GM23338 (cell line): ENCODE data around the gene HMGN3. TPM values are rescaled to one million over a fixed set of nuclear protein-coding genes. Genes with fewer than 3 reads are reported as not detected.

Experiments
- ATAC-seq: fragments of 200-7000 bp; cut with Tn5 transposase; 3 replicates; pipeline ENCODE4 v1.9.1; 2020
- DNase-seq: peaks from one replicate; pipeline ENCODE4 v3.0.0-alpha.2; 2015; ENCODE audit warnings: low spot score
- H2AFZ ChIP-seq: fragments of 200-600 bp; sonication (generic); 2 replicates; pipeline ENCODE4 v1.8.0; 2016; ENCODE audit warnings: antibody characterized with exemption, mild to moderate bottlenecking, moderate library complexity
- H3F3A ChIP-seq: fragments of 200-600 bp; sonication (generic); replicated peaks from 2 replicates; pipeline ENCODE4 v1.8.0; 2017; ENCODE audit warnings: antibody characterized with exemption, mixed run types, low read depth
- H3K27ac ChIP-seq: fragments of 200-600 bp; sonication (generic); 2 replicates; pipeline ENCODE4 v1.6.1; 2016; ENCODE audit warnings: low read depth
- H3K27me3 ChIP-seq: fragments of 200-600 bp; sonication (generic); 2 replicates; pipeline ENCODE4 v1.8.0; 2016; ENCODE audit warnings: mild to moderate bottlenecking, mixed run types, moderate library complexity; ENCODE audit not compliant: insufficient read depth
- H3K36me3 ChIP-seq: fragments of 200-600 bp; sonication (generic); 2 replicates; pipeline ENCODE4 v1.8.0; 2016; ENCODE audit warnings: mild to moderate bottlenecking; ENCODE audit not compliant: insufficient read depth
- H3K4me1 ChIP-seq: fragments of 200-600 bp; sonication (generic); 2 replicates; pipeline ENCODE4 v1.8.0; 2016; ENCODE audit warnings: mild to moderate bottlenecking, moderate library complexity; ENCODE audit not compliant: insufficient read depth
- H3K4me2 ChIP-seq: fragments of 200-600 bp; sonication (generic); 2 replicates; pipeline ENCODE4 v1.7.1; 2017; ENCODE audit warnings: mixed run types
- H3K4me3 ChIP-seq: fragments of 200-600 bp; sonication (generic); 2 replicates; pipeline ENCODE4 v1.6.1; 2016; ENCODE audit warnings: mixed run types
- H3K79me2 ChIP-seq: fragments of 200-600 bp; sonication (generic); replicated peaks from 2 replicates; pipeline ENCODE4 v1.8.0; 2017; ENCODE audit warnings: mild to moderate bottlenecking; ENCODE audit not compliant: insufficient read depth
- H3K9me2 ChIP-seq: fragments of 200-600 bp; sonication (generic); 2 replicates; pipeline ENCODE4 v1.8.0; 2017; ENCODE audit not compliant: insufficient read depth
- H4K20me1 ChIP-seq: fragments of 200-600 bp; sonication (generic); replicated peaks from 2 replicates; pipeline ENCODE4 v1.8.0; 2017; ENCODE audit warnings: mild to moderate bottlenecking; ENCODE audit not compliant: insufficient read depth
- H3K27ac Mint-ChIP-seq: 2 replicates; pipeline ENCODE4 v1.8.0; 2020; ENCODE audit warnings: inconsistent platforms, mild to moderate bottlenecking, moderate library complexity, mixed read lengths
- H3K27me3 Mint-ChIP-seq: 3 replicates; pipeline ENCODE4 v1.8.0; 2022; ENCODE audit warnings: low read depth, mild to moderate bottlenecking, moderate library complexity, mixed read lengths, inconsistent platforms; ENCODE audit not compliant: insufficient read depth, poor library complexity
- H3K36me3 Mint-ChIP-seq: 3 replicates; pipeline ENCODE4 v1.8.0; 2021; ENCODE audit warnings: low read depth, mild to moderate bottlenecking, inconsistent platforms, moderate library complexity, mixed read lengths
- H3K4me1 Mint-ChIP-seq: 3 replicates; pipeline ENCODE4 v1.8.0; 2020; ENCODE audit warnings: mild to moderate bottlenecking, inconsistent platforms, mixed read lengths
- H3K4me3 Mint-ChIP-seq: 3 replicates; pipeline ENCODE4 v1.8.0; 2021; ENCODE audit warnings: moderate library complexity, mild to moderate bottlenecking, inconsistent platforms, mixed read lengths
- H3K9me3 Mint-ChIP-seq: 3 replicates; pipeline ENCODE4 v1.8.0; 2020; ENCODE audit warnings: moderate library complexity, mild to moderate bottlenecking, inconsistent platforms, mixed read lengths
- CREB1 ChIP-seq: fragments of 250-450 bp; sonication (Bioruptor Pico); IDR thresholded peaks from 2 replicates; pipeline ENCODE4 v1.5.0; 2020; ENCODE audit warnings: low read depth, mild to moderate bottlenecking, moderate library complexity
- EZH2 ChIP-seq: fragments of 200-600 bp; sonication (generic); IDR thresholded peaks from one replicate; pipeline ENCODE4 v1.8.0; 2017; ENCODE audit warnings: antibody characterized with exemption, mild to moderate bottlenecking, low read depth; ENCODE audit not compliant: unreplicated experiment
- EZH2phosphoT487 ChIP-seq: fragments of 200-600 bp; sonication (generic); IDR thresholded peaks from one replicate; pipeline ENCODE4 v1.8.1; 2018; ENCODE audit warnings: antibody characterized with exemption; ENCODE audit not compliant: unreplicated experiment
- JUNB ChIP-seq: IDR thresholded peaks from one replicate; pipeline ENCODE4 v1.6.1; 2016; ENCODE audit warnings: antibody characterized with exemption; ENCODE audit not compliant: unreplicated experiment
- NANOG ChIP-seq: IDR thresholded peaks from 2 replicates; pipeline ENCODE4 v1.6.1; 2016; ENCODE audit warnings: antibody characterized with exemption, borderline replicate concordance
- POLR2AphosphoS5 ChIP-seq: IDR thresholded peaks from 2 replicates; pipeline ENCODE4 v1.6.1; 2016; ENCODE audit warnings: antibody characterized with exemption, low read depth
- ZNF114 ChIP-seq: fragments of 250-450 bp; sonication (Bioruptor Pico); IDR thresholded peaks from 2 replicates; pipeline ENCODE4 v1.5.0; 2020; ENCODE audit warnings: mild to moderate bottlenecking, moderate library complexity
- ZNF331 ChIP-seq: fragments of 250-450 bp; sonication (Bioruptor Pico); IDR thresholded peaks from 2 replicates; pipeline ENCODE4 v1.5.0; 2020; ENCODE audit warnings: low read depth, mild to moderate bottlenecking, moderate library complexity
- ZNF462 ChIP-seq: fragments of 250-450 bp; sonication (Bioruptor Pico); IDR thresholded peaks from 2 replicates; pipeline ENCODE4 v1.5.0; 2020; ENCODE audit warnings: mild to moderate bottlenecking, moderate library complexity
- polyA plus RNA-seq: library from polyadenylated mRNA; unstranded; fragments of >200 nt; fragmentation: Nextera tagmentation; extraction: Ambion mirVana; gene quantifications from 2 replicates; pipeline ENCODE4 v1.2.1, GENCODE V29; 2016
- total RNA-seq: library from RNA; depleted of rRNA; stranded (reverse); fragments of >200 nt; shearing (Covaris generic); gene quantifications from 2 replicates; pipeline ENCODE4 v1.2.3, GENCODE V29; 2014

HMGN3 gene
- total and polyA plus RNA-seq, 2 experiments from 2014 or later, result 166 to 956 TPM

GRCh38 chr6:79280756-79281155 lies 46.3 kb upstream of the HMGN3 start:
- Histone ChIP-seq H3K27me3 (no peaks in the 10 kb centered on the region), H3K9me2 (peaks cover 5% of the 10 kb centered on the region), H3F3A (no peaks in the 10 kb centered on the region), H3K27ac (no peak overlapping the region), H3K36me3 (peaks cover 5% of the 10 kb centered on the region; the same call in 1 of the 2 replicates), H2AFZ (no peak overlapping the region), H3K4me3 (no peak overlapping the region), H3K79me2 (no peaks in the 10 kb centered on the region), H3K4me2 (no peak overlapping the region), H4K20me1 (no peaks in the 10 kb centered on the region), H3K4me1 (peaks cover 8% of the 10 kb centered on the region; the same call in 1 of the 2 replicates)
- H3K27me3 Mint-ChIP-seq, result peaks cover 2% of the 10 kb centered on the region
- ATAC-seq (no peak), DNase-seq (no peak)
- H3K36me3 Mint-ChIP-seq, result peaks cover 10% of the 10 kb centered on the region
- peaks cover 5% of the 10 kb centered on the region; the same call in 2 of the 3 replicates for H3K4me1 Mint-ChIP-seq
- no peak overlapping the region for H3K4me3 Mint-ChIP-seq
- TF ChIP-seq NANOG (no peak), ZNF462 (no peak), CREB1 (no peak), ZNF331 (CRISPR knock-in tag) (no peak), EZH2 (no peak), ZNF114 (CRISPR knock-in tag) (no peak), POLR2AphosphoS5 (no peak), JUNB (no peak), EZH2phosphoT487 (no peak)
- peaks cover 31% of the 10 kb centered on the region for H3K9me3 Mint-ChIP-seq
- H3K27ac Mint-ChIP-seq, result no peak overlapping the region
